Measurements from ENCODE around the gene RAPGEF4. TPM values are rescaled to one million over a fixed set of nuclear protein-coding genes. Genes with fewer than 3 reads are reported as not detected.

The RAPGEF4 gene
- total and polyA plus RNA-seq, 9 of the 15 experiments (the other 6 are each of a cell fraction or from before 2014, with no cell fraction given): 0.04 to 0.33 (median 0.13) TPM; not detected in 6

DNA sequence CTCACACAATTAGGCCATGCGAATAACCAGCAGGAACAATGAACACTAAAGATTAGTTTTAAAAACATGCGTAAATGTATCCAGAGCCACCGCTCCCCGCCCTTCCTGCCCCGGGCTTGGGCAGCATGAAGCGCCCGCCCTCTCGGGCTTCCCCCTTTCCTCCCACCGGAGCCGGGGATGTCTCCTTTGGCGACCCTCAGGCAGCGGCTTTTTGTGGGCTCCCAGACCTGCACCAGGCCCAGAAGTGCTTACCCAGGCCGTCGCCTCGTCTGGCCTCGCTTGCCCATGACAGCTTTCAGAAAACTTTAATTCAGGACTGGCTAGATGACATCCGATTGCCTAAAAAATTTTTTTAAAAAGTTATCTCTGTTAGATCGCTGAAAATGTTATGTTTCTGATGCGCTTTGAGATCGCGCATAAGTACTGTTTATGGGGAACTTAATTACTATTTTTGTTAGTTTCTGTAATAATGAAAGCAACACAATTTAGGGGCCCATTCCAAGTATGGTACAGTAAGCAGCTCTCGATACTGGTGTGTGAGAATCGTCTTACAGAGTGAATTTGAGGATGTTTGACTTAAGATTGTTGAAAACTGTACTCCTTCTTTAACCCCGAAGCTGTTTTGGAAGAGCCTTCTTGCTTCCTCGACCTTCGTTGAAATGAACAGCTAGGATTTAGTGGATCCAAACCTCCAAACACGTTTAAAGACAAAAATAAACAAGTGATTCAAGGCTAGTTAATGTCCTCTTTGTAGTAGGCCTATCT, 341.1 kb downstream of the RAPGEF4 start (continued):
- TF ChIP-seq, protein P1, sequence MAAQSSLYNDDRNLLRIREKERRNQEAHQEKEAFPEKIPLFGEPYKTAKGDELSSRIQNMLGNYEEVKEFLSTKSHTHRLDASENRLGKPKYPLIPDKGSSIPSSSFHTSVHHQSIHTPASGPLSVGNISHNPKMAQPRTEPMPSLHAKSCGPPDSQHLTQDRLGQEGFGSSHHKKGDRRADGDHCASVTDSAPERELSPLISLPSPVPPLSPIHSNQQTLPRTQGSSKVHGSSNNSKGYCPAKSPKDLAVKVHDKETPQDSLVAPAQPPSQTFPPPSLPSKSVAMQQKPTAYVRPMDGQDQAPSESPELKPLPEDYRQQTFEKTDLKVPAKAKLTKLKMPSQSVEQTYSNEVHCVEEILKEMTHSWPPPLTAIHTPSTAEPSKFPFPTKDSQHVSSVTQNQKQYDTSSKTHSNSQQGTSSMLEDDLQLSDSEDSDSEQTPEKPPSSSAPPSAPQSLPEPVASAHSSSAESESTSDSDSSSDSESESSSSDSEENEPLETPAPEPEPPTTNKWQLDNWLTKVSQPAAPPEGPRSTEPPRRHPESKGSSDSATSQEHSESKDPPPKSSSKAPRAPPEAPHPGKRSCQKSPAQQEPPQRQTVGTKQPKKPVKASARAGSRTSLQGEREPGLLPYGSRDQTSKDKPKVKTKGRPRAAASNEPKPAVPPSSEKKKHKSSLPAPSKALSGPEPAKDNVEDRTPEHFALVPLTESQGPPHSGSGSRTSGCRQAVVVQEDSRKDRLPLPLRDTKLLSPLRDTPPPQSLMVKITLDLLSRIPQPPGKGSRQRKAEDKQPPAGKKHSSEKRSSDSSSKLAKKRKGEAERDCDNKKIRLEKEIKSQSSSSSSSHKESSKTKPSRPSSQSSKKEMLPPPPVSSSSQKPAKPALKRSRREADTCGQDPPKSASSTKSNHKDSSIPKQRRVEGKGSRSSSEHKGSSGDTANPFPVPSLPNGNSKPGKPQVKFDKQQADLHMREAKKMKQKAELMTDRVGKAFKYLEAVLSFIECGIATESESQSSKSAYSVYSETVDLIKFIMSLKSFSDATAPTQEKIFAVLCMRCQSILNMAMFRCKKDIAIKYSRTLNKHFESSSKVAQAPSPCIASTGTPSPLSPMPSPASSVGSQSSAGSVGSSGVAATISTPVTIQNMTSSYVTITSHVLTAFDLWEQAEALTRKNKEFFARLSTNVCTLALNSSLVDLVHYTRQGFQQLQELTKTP (IDR thresholded peaks at IDR 0.05; ENCODE audit: low read depth in 1 of 2, partially characterized antibody in 2 of 2): peak in 1 of 2 experiments; percentile 3
- TF ChIP-seq, protein P2, sequence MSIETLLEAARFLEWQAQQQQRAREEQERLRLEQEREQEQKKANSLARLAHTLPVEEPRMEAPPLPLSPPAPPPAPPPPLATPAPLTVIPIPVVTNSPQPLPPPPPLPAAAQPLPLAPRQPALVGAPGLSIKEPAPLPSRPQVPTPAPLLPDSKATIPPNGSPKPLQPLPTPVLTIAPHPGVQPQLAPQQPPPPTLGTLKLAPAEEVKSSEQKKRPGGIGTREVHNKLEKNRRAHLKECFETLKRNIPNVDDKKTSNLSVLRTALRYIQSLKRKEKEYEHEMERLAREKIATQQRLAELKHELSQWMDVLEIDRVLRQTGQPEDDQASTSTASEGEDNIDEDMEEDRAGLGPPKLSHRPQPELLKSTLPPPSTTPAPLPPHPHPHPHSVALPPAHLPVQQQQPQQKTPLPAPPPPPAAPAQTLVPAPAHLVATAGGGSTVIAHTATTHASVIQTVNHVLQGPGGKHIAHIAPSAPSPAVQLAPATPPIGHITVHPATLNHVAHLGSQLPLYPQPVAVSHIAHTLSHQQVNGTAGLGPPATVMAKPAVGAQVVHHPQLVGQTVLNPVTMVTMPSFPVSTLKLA (conservative IDR thresholded peaks at IDR 0.05): 0 out of 4 replicates have a peak, but pooled peaks of 1 of the 2 experiments have one; percentile 33
- TF ChIP-seq RBM25 (IDR thresholded peaks at IDR 0.05; ENCODE audit: low read depth, low read length, severe bottlenecking): no peak
- 0 out of 2 replicates have a peak, but pooled peaks have one; percentile 50 for TF ChIP-seq SMARCE1 (IDR thresholded peaks at IDR 0.05)
- peak; percentile 18 for TF ChIP-seq POLR2A (conservative IDR thresholded peaks at IDR 0.05)
- TF ChIP-seq TBP (optimal IDR thresholded peaks at IDR 0.05; ENCODE audit: low read depth, low read length): peak; percentile 11
- TF ChIP-seq ZNF77 (CRISPR knock-in tag; IDR thresholded peaks at IDR 0.05): no peak
- TF ChIP-seq, protein P3, sequence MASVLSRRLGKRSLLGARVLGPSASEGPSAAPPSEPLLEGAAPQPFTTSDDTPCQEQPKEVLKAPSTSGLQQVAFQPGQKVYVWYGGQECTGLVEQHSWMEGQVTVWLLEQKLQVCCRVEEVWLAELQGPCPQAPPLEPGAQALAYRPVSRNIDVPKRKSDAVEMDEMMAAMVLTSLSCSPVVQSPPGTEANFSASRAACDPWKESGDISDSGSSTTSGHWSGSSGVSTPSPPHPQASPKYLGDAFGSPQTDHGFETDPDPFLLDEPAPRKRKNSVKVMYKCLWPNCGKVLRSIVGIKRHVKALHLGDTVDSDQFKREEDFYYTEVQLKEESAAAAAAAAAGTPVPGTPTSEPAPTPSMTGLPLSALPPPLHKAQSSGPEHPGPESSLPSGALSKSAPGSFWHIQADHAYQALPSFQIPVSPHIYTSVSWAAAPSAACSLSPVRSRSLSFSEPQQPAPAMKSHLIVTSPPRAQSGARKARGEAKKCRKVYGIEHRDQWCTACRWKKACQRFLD (CRISPR knock-in tag; IDR thresholded peaks at IDR 0.05): 0 out of 2 replicates have a peak, but pooled peaks have one; percentile 22
- TF ChIP-seq PHB (CRISPR knock-in tag; IDR thresholded peaks at IDR 0.05): no peak
- TF ChIP-seq, protein P4, sequence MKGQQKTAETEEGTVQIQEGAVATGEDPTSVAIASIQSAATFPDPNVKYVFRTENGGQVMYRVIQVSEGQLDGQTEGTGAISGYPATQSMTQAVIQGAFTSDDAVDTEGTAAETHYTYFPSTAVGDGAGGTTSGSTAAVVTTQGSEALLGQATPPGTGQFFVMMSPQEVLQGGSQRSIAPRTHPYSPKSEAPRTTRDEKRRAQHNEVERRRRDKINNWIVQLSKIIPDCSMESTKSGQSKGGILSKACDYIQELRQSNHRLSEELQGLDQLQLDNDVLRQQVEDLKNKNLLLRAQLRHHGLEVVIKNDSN (CRISPR knock-in tag; IDR thresholded peaks at IDR 0.05): no peak
- TF ChIP-seq HDAC2 (IDR thresholded peaks at IDR 0.05): 0 out of 2 replicates have a peak, but pooled peaks have one; percentile 29
- TF ChIP-seq, protein P5, sequence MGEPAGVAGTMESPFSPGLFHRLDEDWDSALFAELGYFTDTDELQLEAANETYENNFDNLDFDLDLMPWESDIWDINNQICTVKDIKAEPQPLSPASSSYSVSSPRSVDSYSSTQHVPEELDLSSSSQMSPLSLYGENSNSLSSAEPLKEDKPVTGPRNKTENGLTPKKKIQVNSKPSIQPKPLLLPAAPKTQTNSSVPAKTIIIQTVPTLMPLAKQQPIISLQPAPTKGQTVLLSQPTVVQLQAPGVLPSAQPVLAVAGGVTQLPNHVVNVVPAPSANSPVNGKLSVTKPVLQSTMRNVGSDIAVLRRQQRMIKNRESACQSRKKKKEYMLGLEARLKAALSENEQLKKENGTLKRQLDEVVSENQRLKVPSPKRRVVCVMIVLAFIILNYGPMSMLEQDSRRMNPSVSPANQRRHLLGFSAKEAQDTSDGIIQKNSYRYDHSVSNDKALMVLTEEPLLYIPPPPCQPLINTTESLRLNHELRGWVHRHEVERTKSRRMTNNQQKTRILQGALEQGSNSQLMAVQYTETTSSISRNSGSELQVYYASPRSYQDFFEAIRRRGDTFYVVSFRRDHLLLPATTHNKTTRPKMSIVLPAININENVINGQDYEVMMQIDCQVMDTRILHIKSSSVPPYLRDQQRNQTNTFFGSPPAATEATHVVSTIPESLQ (CRISPR knock-in tag; IDR thresholded peaks at IDR 0.05): 0 out of 2 replicates have a peak, but pooled peaks have one; percentile 56
- TF ChIP-seq SUPT5H (IDR thresholded peaks at IDR 0.05): no peak
- TF ChIP-seq FOXM1 (IDR thresholded peaks at IDR 0.05; ENCODE audit: low read depth): peak; percentile 26; the same call in 1 of the 2 replicates
- no peak; the same call in 1 of the 2 replicates for TF ChIP-seq FOXM1 (CRISPR knock-in tag; IDR thresholded peaks at IDR 0.05; ENCODE audit: low read depth)
- peak; percentile 72; the same call in 1 of the 2 replicates for TF ChIP-seq BRD4 (IDR thresholded peaks at IDR 0.05)
- TF ChIP-seq ZBTB7A (IDR thresholded peaks at IDR 0.05; ENCODE audit: borderline replicate concordance, control insufficient read depth, low read depth, low read length): peak; percentile 68; the same call in 1 of the 2 replicates

All from K562 (cell line).